GM12878 (cell line): ENCODE data around the gene ADAT3. TPM values are rescaled to one million over a fixed set of nuclear protein-coding genes. Genes with fewer than 3 reads are reported as not detected.

ENCODE experiments used
- ATAC-seq: fragments of 200-7000 bp; cut with Tn5 transposase; 3 replicates; pipeline ENCODE4 v1.9.1; 2020; ENCODE audit warnings: mild to moderate bottlenecking, moderate library complexity
- BruUV-seq: library from RNA; stranded (reverse); fragments of 400-500 nt; replicated peaks from 2 replicates; lab custom pipeline; 2021; lab: Mats Ljungman, UMichigan
- CTCF ChIA-PET: fragments of 300-600 bp; sonication (Branson Sonifier 250); formaldehyde crosslinking; extraction: SDS; loops from one replicate; lab custom pipeline; 2021; ENCODE audit warnings: inconsistent platforms; lab: Yijun Ruan, JAX
- POLR2A ChIA-PET: fragments of 350-600 bp; formaldehyde crosslinking; extraction: SDS; loops from one replicate; lab custom pipeline; 2021; ENCODE audit warnings: inconsistent platforms; lab: Charles Lee
- RAD21 ChIA-PET: fragments of 300-600 bp; sonication (Branson Sonifier 250); formaldehyde crosslinking; loops from one replicate; lab custom pipeline; 2023; ENCODE audit warnings: antibody characterized with exemption; ENCODE audit not compliant: unreplicated experiment; lab: Charles Lee
- SMC1A ChIA-PET: fragments of 300-600 bp; sonication (Branson Sonifier 250); formaldehyde crosslinking; loops from one replicate; lab custom pipeline; 2023; ENCODE audit not compliant: unreplicated experiment, uncharacterized antibody; lab: Charles Lee
- DNase-seq: peaks from one replicate; pipeline ENCODE4 v3.0.0-alpha.2; 2011; ENCODE audit warnings: low read depth, low spot score
- FAIRE-seq: peaks from 3 replicates; lab custom pipeline; 2011; peaks lifted over from hg19 to GRCh38; lab: Jason Lieb, UNC
- H2AFZ ChIP-seq: 2 replicates; pipeline ENCODE4 v1.6.0; 2011; ENCODE audit warnings: low read depth, low read length, control low read depth; ENCODE audit not compliant: control insufficient read depth
- H3K27ac ChIP-seq: 2 replicates; pipeline ENCODE4 v1.5.1; 2011; ENCODE audit warnings: control low read depth; ENCODE audit not compliant: control insufficient read depth, insufficient read depth
- H3K27me3 ChIP-seq, 2 experiments: replicated peaks in 1 of 2; 2 replicates each; pipeline versions ENCODE4 v1.6.0 to v1.6.1; 2011; ENCODE audit warnings: low read length in 1 of 2; ENCODE audit not compliant: control insufficient read depth in 2 of 2, insufficient read depth in 2 of 2
- H3K36me3 ChIP-seq, 2 experiments: 2 replicates each; pipeline ENCODE4 v1.5.1; 2011; ENCODE audit warnings: low read length in 1 of 2; ENCODE audit not compliant: control insufficient read depth in 2 of 2, insufficient read depth in 2 of 2
- H3K4me1 ChIP-seq: 2 replicates; pipeline ENCODE4 v1.6.1; 2011; ENCODE audit warnings: mild to moderate bottlenecking, low read length, moderate library complexity, mixed read lengths; ENCODE audit not compliant: control insufficient read depth, insufficient read depth
- H3K4me2 ChIP-seq: 2 replicates; pipeline ENCODE4 v1.6.0; 2011; ENCODE audit warnings: control low read depth; ENCODE audit not compliant: control insufficient read depth, insufficient read depth
- H3K4me3 ChIP-seq: fragments of 200-600 bp; sonication (generic); 2 replicates; pipeline ENCODE4 v1.5.1; 2016
- H3K79me2 ChIP-seq: 2 replicates; pipeline ENCODE4 v1.6.0; 2011; ENCODE audit warnings: low read length; ENCODE audit not compliant: control insufficient read depth, insufficient read depth
- H3K9ac ChIP-seq: 2 replicates; pipeline ENCODE4 v1.8.0; 2011; ENCODE audit warnings: low read length, control low read depth, mixed read lengths; ENCODE audit not compliant: control insufficient read depth, insufficient read depth
- H3K9me3 ChIP-seq: replicated peaks from 3 replicates; pipeline ENCODE4 v1.5.1; 2011; ENCODE audit warnings: mild to moderate bottlenecking, low read length; ENCODE audit not compliant: control insufficient read depth, insufficient read depth
- H4K20me1 ChIP-seq: 2 replicates; pipeline ENCODE4 v1.6.0; 2011; ENCODE audit not compliant: control insufficient read depth, insufficient read depth
- BHLHE40 ChIP-seq, 2 experiments: fragments of 450-650 bp in 1 of 2; IDR thresholded peaks; 2 replicates each; pipeline ENCODE4 v1.6.1; 2011 to 2017; ENCODE audit warnings: low read depth in 2 of 2, borderline replicate concordance in 1 of 2, improper control_type of control experiment in 1 of 2, low read length in 1 of 2, mild to moderate bottlenecking in 1 of 2
- EED ChIP-seq: sonication (generic); IDR thresholded peaks from 2 replicates; pipeline ENCODE4 v1.6.1; 2016; ENCODE audit warnings: antibody characterized with exemption, low read depth
- FOXM1 ChIP-seq: IDR thresholded peaks from 2 replicates; pipeline ENCODE4 v1.6.1; 2012; ENCODE audit warnings: low read depth, mild to moderate bottlenecking, inconsistent platforms, low read length, moderate library complexity
- GATAD2B ChIP-seq: fragments of 450-650 bp; conservative IDR thresholded peaks from 2 replicates; pipeline ENCODE4 v1.6.1; 2017; ENCODE audit warnings: low read depth, mild to moderate bottlenecking, moderate library complexity
- HDAC2 ChIP-seq: fragments of 200-600 bp; sonication (generic); IDR thresholded peaks from 2 replicates; pipeline ENCODE4 v1.6.1; 2017
- JUNB ChIP-seq: IDR thresholded peaks from 2 replicates; pipeline ENCODE4 v1.6.1; 2016; ENCODE audit warnings: antibody characterized with exemption, mild to moderate bottlenecking
- MYC ChIP-seq: IDR thresholded peaks from 2 replicates; pipeline ENCODE4 v1.6.1; 2011; ENCODE audit warnings: mild to moderate bottlenecking, low read length, moderate library complexity, inconsistent platforms; ENCODE audit not compliant: insufficient read depth, insufficient replicate concordance, insufficient read length, severe bottlenecking
- NBN ChIP-seq: fragments of 450-650 bp; IDR thresholded peaks from 2 replicates; pipeline ENCODE4 v1.6.1; 2016
- PRDM15 ChIP-seq: fragments of 450-650 bp; formaldehyde crosslinking; IDR thresholded peaks from 2 replicates; pipeline ENCODE4 v1.4.0; 2020; ENCODE audit warnings: mild to moderate bottlenecking, moderate library complexity
- RELA ChIP-seq: fragments of 450-650 bp; IDR thresholded peaks from 2 replicates; pipeline ENCODE4 v1.8.0; 2014; ENCODE audit warnings: borderline replicate concordance; ENCODE audit not compliant: partially characterized antibody
- SIN3A ChIP-seq: IDR thresholded peaks from 2 replicates; pipeline ENCODE4 v1.6.1; 2012; ENCODE audit warnings: low read depth, low read length, improper control_type of control experiment
- SRF ChIP-seq, 2 experiments: IDR thresholded peaks; 2 replicates each; pipeline ENCODE4 v1.6.1; 2011; ENCODE audit warnings: low read depth in 2 of 2, low read length in 2 of 2, mild to moderate bottlenecking in 1 of 2, moderate library complexity in 1 of 2
- TBL1XR1 ChIP-seq: IDR thresholded peaks from 2 replicates; pipeline ENCODE4 v1.6.1; 2012; ENCODE audit warnings: low read depth, low read length, improper control_type of control experiment
- WGBS: methylation state at CpG from one replicate; pipeline ENCODE4 v1.1.6; 2016; ENCODE audit warnings: low lambda C conversion rate; ENCODE audit not compliant: insufficient replicate concordance, insufficient coverage; ENCODE audit errors: missing lambda C conversion rate; 5-methylcytosine and 5-hydroxymethylcytosine counted together
- in situ Hi-C: fragments of 300-500 bp; cut with MboI; formaldehyde crosslinking; loops from 9 replicates; pipeline ENCODE4 v1.14.3; 2018; ENCODE audit warnings: mixed read lengths
- intact Hi-C: fragments of 100-400 bp; cut with micrococcal nuclease; formaldehyde crosslinking; loops from one replicate; pipeline ENCODE4 v1.14.2; 2022; ENCODE audit not compliant: unreplicated experiment
- polyA plus RNA-seq, 11 experiments: library from polyadenylated mRNA; depleted of rRNA in 4 of 11; unstranded in 6 of 11; stranded (reverse) in 5 of 11; fragments of >200 nt; fragmentation: Nextera tagmentation in 4 of 11; fragmentation: Illumina TruSeq in 1 of 11; extraction: Ambion mirVana in 4 of 11; extraction: Trizol in 1 of 11; gene quantifications; 1 replicate in 1 of 11; 2 replicates in 10 of 11; pipeline versions ENCODE4 v1.2.1 to v1.2.3, GENCODE V29; 2011 to 2016; ENCODE audit warnings: inconsistent platforms in 2 of 11, missing spikeins in 2 of 11, low read depth in 1 of 11
- total RNA-seq, 4 experiments: library from RNA; depleted of rRNA in 3 of 4; stranded (reverse); fragments of >200 nt in 3 of 4; fragmentation: Illumina TruSeq in 1 of 4; extraction: Trizol in 1 of 4; gene quantifications; 2 replicates each; pipeline versions ENCODE4 v1.2.1 to v1.2.3, GENCODE V29; 2013 to 2021
- TF ChIP-seq, protein P1 (sequence below): fragments of 450-650 bp; IDR thresholded peaks from 2 replicates; pipeline ENCODE4 v1.6.1; 2017; ENCODE audit warnings: mild to moderate bottlenecking, low read depth, inconsistent platforms; ENCODE audit not compliant: poor library complexity, severe bottlenecking
- TF ChIP-seq, protein P2 (sequence below): IDR thresholded peaks from 2 replicates; pipeline ENCODE4 v1.6.1; 2011; ENCODE audit warnings: low read depth, mild to moderate bottlenecking, low read length, moderate library complexity, borderline replicate concordance; ENCODE audit errors: extremely low read depth

ADAT3 gene
- total and polyA plus RNA-seq, 10 of the 15 experiments (the other 5 are each of a cell fraction or from before 2014, with no cell fraction given), result 0.27 to 11.8 (median 7.7) TPM; not detected in 3

DNA sequence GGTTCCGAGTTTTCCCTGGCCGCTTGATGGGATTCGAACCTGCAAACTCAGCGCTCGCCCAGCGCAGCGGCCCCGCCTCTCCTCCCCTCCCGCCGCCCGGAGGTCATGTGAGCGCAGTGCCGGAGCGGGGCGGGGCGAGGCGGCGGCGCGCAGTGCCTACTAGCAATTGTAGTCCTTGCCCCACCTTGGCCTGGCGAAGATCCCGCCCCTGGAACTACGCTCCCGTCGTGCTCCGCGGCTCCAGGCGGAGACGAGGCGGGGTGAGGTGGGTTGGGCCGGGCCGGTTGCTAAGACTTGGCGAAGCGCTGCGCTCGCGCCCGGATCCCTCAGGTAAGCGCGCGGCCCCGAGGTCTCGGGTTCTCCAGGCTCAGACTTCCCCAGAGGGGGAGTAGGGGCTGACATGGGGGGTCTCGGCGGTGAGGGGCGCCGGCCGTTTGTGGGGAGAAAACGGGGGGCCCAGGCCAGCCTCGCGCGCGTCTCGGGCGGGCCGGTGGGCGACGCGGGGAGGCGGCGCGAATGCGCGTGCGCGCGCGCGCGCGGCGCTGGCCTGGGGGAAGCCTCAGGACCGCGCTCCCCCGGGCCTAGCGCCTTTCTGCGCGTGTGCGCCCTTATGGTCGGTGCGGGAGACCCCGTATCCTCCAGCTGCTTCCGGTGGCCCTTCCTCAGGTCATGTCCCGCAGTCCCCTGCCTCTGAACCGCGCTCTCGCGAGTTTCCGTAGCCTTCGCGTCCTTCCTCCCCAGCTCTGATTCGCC lies at the start of gene ADAT3, which contains the start of gene SCAMP4 (continued):
- TF ChIP-seq HDAC2 (no peak), SRF (IDR thresholded peaks at IDR 0.05; ENCODE audit: low read depth in 2 of 2, low read length in 2 of 2) (peak in 1 of 2 experiments; percentile 32; a peak in 1 of 4 replicates), FOXM1 (no peak), GATAD2B (peak; percentile 90), EED (no peak), PRDM15 (CRISPR knock-in tag) (no peak)

DNA sequence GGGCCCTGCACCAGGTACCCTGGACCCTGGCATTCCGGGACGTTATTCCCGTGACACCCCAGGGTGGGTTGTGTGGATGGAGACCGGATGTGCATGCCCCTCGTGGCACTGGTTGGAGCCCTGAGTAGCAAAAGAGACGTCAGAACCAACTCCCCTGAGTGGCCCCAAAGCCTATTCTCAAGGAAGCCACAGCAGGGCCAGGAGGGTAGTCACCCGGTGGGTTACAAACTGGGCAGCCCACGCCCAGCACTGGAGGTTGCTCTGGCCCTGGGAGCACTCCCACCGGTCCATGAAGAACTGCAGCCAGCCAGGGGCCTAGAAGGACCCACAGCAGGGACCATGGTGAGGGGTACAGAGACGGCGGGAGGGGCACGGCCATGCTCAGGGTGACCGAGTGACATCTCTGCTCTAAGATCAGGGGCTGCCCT lies 49.4 kb upstream of the ADAT3 start:
- Histone ChIP-seq H3K4me1 (peaks cover 21% of the 10 kb centered on the region), H3K9ac (peak overlapping the region; percentile 80), H2AFZ (no peak overlapping the region), H3K4me3 (peak overlapping the region; percentile 82), H3K36me3 (peaks cover 0 to 3% of the 10 kb centered on the region in 2 experiments; a peak in 2 of 4 replicates), H4K20me1 (peaks cover 3% of the 10 kb centered on the region; the same call in 1 of the 2 replicates), H3K27me3 (no peaks in the 10 kb centered on the region), H3K27ac (peak overlapping the region; percentile 87), H3K9me3 (no peaks in the 10 kb centered on the region), H3K79me2 (peaks cover 71% of the 10 kb centered on the region), H3K4me2 (peak overlapping the region; percentile 96)
- intact Hi-C loops, result no loop called here
- ATAC-seq (peak; percentile 18), DNase-seq (no peak), FAIRE-seq (peak; percentile 18)
- ChIA-PET CTCF (interaction anchor here (0.8 to 0.9 kb wide), 2 partner anchors 41 to 87 kb away, joined by 3 to 4 read pairs; no protein-coding TSS in a partner anchor), RAD21 (interaction anchor here (1.0 to 1.6 kb wide), 3 partner anchors 9 to 48 kb away, joined by 3 to 6 read pairs (median 5); no protein-coding TSS in a partner anchor), POLR2A (interaction anchor here (0.6 to 1.6 kb wide), 3 partner anchors 20 to 236 kb away, joined by 4 to 6 read pairs (median 6); no protein-coding TSS in a partner anchor), SMC1A (no interaction called here)
- BruUV-seq, result no TSS peak
- WGBS, result 2% methylated on average over 13 of the region's 13 CpGs
- in situ Hi-C loops, result loop anchor here (25.0 kb wide), 1 partner anchor 1506 kb away; the partner anchor contains the start of gene NFIC
- TF ChIP-seq JUNB, result no peak
- TF ChIP-seq SIN3A, result peak; percentile 25; the same call in 1 of the 2 replicates
- peak; percentile 1 for TF ChIP-seq MYC
- TF ChIP-seq RELA, result no peak
- TF ChIP-seq, protein P1, sequence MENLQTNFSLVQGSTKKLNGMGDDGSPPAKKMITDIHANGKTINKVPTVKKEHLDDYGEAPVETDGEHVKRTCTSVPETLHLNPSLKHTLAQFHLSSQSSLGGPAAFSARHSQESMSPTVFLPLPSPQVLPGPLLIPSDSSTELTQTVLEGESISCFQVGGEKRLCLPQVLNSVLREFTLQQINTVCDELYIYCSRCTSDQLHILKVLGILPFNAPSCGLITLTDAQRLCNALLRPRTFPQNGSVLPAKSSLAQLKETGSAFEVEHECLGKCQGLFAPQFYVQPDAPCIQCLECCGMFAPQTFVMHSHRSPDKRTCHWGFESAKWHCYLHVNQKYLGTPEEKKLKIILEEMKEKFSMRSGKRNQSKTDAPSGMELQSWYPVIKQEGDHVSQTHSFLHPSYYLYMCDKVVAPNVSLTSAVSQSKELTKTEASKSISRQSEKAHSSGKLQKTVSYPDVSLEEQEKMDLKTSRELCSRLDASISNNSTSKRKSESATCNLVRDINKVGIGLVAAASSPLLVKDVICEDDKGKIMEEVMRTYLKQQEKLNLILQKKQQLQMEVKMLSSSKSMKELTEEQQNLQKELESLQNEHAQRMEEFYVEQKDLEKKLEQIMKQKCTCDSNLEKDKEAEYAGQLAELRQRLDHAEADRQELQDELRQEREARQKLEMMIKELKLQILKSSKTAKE, result no peak
- TF ChIP-seq NBN, result no peak; the same call in 1 of the 2 replicates
- no peak for TF ChIP-seq TBL1XR1
- TF ChIP-seq, protein P2, sequence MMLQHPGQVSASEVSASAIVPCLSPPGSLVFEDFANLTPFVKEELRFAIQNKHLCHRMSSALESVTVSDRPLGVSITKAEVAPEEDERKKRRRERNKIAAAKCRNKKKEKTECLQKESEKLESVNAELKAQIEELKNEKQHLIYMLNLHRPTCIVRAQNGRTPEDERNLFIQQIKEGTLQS, result no peak
- no peak for TF ChIP-seq BHLHE40 (IDR thresholded peaks at IDR 0.05; ENCODE audit: borderline replicate concordance in 1 of 2, low read depth in 2 of 2, low read length in 1 of 2)
